Inflammatory macrophage (primary cell): Measurements from ENCODE around the gene SERPINB6.
"Not testable (repeated sequence)": the region's sequence is repeated elsewhere in the genome, so short reads cannot be mapped to it uniquely, and the experiment has no call there.

Source experiments
- DNase-seq, 2 donors: peaks; one replicate each; pipeline ENCODE4 v3.0.0-alpha.2; 2020 to 2022

SERPINB6 gene

GRCh38 chr6:2977799-2978590, 6.6 kb upstream of the SERPINB6 start:
- no peak for DNase-seq

- DNase-seq: no peak
Observed at GRCh38 chr6:2977290-2977689, 5.9 kb upstream of the SERPINB6 start.

- no peak for DNase-seq
Observed at GRCh38 chr6:2976571-2977085, 5.3 kb upstream of the SERPINB6 start.

- DNase-seq: no peak
Observed at GRCh38 chr6:2976060-2976459, 4.7 kb upstream of the SERPINB6 start.

- no peak for DNase-seq
Observed at GRCh38 chr6:2973676-2974075, 2.3 kb upstream of the SERPINB6 start.

GRCh38 chr6:2973180-2973579, 1.8 kb upstream of the SERPINB6 start:
- DNase-seq: not testable (repeated sequence)

GRCh38 chr6:2972685-2973084, 1.3 kb upstream of the SERPINB6 start:
- DNase-seq: not testable (repeated sequence)

- DNase-seq: not testable (repeated sequence)
Observed at GRCh38 chr6:2972219-2972487, 786 bp upstream of the SERPINB6 start.

GRCh38 chr6:2970753-2971419, 481 bp downstream of the SERPINB6 start:
- DNase-seq: peak; percentile 63 to 77

GRCh38 chr6:2970034-2970685, 1.2 kb downstream of the SERPINB6 start:
- DNase-seq: no peak

- no peak for DNase-seq
Observed at GRCh38 chr6:2969549-2969948, 1.8 kb downstream of the SERPINB6 start.

- DNase-seq: no peak
Observed at GRCh38 chr6:2968600-2969135, 2.7 kb downstream of the SERPINB6 start.

- DNase-seq: no peak
Observed at GRCh38 chr6:2967936-2968335, 3.4 kb downstream of the SERPINB6 start.

- DNase-seq: no peak
Observed at GRCh38 chr6:2966347-2966746, 5.0 kb downstream of the SERPINB6 start.

- no peak for DNase-seq
Observed at GRCh38 chr6:2964793-2965505, 6.4 kb downstream of the SERPINB6 start.

- no peak for DNase-seq
Observed at GRCh38 chr6:2963756-2964155, 7.6 kb downstream of the SERPINB6 start.

GRCh38 chr6:2962636-2963035, 8.7 kb downstream of the SERPINB6 start:
- no peak for DNase-seq

GRCh38 chr6:2962004-2962403, 9.4 kb downstream of the SERPINB6 start:
- DNase-seq: peak; percentile 64 to 68

GRCh38 chr6:2961506-2961905, 9.9 kb downstream of the SERPINB6 start:
- no peak for DNase-seq

GRCh38 chr6:2960935-2961334, 10.4 kb downstream of the SERPINB6 start:
- DNase-seq: no peak

GRCh38 chr6:2959909-2960719, 11.3 kb downstream of the SERPINB6 start:
- no peak for DNase-seq

GRCh38 chr6:2958776-2959175, 12.6 kb downstream of the SERPINB6 start:
- peak; percentile 31 to 37 for DNase-seq
